GM18861 (cell line): ENCODE data around the gene NUAK1.

Experiments
- ATAC-seq: cut with Tn5 transposase; IDR thresholded peaks from one replicate; pipeline ENCODE4 v1.9.1; 2021; ENCODE audit not compliant: unreplicated experiment

NUAK1 gene

DNA sequence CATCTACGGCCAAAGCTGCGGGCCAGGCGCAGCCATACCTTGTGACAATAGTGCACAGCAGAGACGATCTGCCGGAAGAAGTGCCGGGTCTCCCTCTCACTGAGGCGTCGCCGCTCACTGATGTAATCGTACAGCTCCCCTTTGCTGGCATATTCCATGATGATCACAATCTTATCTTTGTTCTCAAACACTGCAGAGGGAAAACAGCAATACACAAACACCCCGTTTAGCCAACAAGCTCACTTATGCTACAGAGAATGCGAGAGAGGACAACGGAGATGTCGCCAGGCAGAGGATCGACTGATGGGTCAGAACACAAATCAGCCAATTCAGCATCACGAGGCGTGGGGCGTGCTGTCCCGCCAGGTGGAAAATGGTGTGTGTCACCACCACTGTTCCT, 52.1 kb downstream of the NUAK1 start:
- ATAC-seq: no peak

DNA sequence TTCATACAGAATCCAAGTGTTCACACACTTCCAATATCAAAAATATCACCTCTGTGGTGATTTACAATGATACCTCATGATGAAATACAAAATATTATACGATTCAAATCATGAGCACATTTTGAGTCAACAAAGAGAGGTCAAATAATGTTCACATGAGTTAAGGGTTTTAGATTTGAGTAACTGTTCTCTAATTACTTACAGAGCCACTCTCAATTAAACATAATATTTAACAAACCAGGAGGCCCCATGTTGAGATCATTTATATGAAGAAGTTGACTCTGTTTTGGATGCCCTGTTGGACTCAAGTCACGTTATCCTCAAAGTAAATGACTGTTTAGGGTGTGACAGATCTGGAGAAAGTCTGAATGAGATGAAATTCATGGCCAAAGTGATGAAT, 53.5 kb downstream of the NUAK1 start:
- no peak for ATAC-seq

- no peak for ATAC-seq
Observed at GRCh38 chr12:106084759-106085158, 54.0 kb downstream of the NUAK1 start.

- ATAC-seq: no peak
Observed at GRCh38 chr12:106084014-106084671, 54.6 kb downstream of the NUAK1 start.

GRCh38 chr12:106082216-106083175, 56.3 kb downstream of the NUAK1 start:
- ATAC-seq: no peak

GRCh38 chr12:106081606-106082005, 57.1 kb downstream of the NUAK1 start:
- no peak for ATAC-seq

GRCh38 chr12:106080791-106081170, 58.0 kb downstream of the NUAK1 start:
- ATAC-seq: no peak

GRCh38 chr12:106080041-106080790, 58.5 kb downstream of the NUAK1 start:
- ATAC-seq: no peak

DNA sequence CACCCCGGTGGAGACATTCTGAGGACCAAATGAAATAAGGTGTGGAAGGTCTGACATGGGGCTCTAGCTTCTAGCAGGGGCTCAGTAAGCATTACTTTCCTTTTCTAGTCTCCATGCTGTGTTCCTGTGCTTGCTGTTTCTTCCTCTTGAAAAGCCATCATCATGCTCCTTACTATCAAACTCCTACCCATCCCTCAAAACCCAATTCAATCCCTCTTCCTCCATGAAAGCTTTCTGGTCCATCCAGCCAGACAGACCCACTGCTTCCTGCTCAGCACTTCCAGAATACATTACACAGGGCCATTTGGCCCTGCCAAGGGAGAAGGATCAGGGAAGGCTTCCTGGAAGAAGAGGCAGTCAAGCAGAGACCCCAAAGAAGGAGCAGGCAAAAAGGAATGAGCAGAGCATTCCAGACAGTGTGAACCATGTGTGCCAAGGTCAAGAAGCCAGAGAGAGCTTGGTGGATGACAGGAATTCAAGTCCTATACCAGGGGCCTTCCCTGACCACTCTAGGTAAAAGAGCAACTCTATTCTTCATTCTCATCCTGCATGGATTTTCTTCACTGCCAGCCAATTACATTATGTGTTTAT, 59.5 kb downstream of the NUAK1 start:
- no peak for ATAC-seq

DNA sequence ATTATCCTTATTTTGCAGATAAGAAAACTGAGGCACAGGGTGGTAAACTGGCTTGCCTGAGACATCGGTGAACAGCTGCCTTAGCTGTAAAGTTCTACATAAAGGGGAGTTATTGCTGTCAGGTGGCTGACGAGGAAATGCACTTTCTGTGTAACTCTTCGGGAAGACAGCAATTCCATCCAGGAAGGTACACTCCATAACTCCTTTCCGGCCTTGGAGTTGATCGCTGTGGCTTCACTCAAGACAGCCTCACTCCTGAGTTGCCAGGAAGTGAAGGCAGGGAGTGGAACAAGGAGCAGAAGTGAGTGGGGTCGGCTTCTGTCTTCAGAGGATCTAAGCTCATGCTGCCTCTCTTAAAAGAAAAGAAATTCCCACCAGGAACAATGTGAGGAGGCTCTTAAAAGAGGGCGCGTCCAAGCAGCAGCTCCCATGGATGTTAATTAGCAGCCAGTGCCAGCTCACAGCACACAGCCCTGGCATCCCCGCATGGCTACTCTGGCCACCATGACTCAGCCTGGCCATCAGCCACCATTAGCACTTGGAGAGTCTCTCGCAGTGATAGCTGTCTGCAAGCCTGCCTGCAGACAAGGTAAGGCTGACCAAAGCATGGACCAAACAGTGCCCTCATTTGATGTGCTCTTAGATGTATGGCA, 60.3 kb downstream of the NUAK1 start:
- ATAC-seq: no peak

- no peak for ATAC-seq
Observed at GRCh38 chr12:106074706-106075392, 63.9 kb downstream of the NUAK1 start.

DNA sequence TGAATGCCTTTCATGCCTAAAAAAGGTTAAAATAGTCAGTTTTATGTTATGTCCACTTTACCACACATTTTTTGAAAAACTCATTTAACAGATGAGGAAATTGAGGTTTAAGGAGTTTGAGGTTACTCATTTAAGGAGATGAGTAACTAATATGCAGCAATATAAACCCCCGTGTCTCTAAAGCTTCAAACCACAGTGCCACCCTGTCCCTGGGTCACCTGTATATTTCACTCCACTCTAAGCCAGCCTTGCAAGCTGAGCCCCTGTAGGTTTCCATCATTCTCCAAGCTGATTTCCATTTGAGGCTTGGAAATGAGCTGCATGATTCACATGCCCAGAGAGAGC, 64.4 kb downstream of the NUAK1 start:
- ATAC-seq: no peak

DNA sequence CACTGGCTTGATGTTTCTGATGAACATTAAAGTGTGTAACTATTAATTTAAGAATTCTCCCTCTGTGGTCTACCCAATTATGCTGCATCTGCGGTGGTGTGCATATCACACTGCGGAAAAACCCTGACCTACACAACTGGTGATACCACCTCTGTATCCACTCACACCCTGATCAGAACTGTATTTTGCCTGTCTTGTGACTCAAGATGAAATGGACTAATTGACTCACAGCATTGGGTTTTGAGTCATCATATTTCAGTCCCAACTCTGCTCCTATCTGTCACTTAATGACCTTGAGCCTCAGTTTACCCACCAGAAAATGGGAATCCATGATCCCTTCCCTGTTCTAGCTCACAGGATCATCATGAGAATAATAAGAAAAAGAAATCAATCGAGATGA, 65.6 kb downstream of the NUAK1 start:
- ATAC-seq: no peak

- no peak for ATAC-seq
Observed at GRCh38 chr12:106072751-106073150, 66.0 kb downstream of the NUAK1 start.

- ATAC-seq: no peak
Observed at GRCh38 chr12:106071686-106072085, 67.1 kb downstream of the NUAK1 start.

- ATAC-seq: no peak
Observed at GRCh38 chr12:106070611-106071010, 68.1 kb downstream of the NUAK1 start.

- no peak for ATAC-seq
Observed at GRCh38 chr12:106070147-106070546, 68.6 kb downstream of the NUAK1 start.

DNA sequence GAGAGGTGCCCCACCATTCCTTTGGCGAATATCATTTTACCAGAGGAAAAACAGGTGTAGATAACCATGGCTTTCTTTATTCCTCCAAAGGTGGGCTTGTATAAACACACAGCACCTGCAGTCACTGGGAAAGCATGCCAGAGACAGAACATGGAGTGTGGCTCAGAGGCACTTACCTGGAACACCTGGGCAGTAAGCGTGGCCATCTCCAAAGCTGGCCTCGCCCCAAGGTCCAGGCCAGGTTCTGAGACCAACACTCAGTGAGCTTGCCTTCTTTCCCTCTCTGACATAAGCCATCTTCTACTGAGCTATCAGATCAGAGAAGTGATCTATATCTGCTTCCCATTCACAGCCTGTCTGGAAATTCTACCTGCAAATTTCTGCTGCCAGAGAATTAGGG, 70.5 kb downstream of the NUAK1 start:
- no peak for ATAC-seq

DNA sequence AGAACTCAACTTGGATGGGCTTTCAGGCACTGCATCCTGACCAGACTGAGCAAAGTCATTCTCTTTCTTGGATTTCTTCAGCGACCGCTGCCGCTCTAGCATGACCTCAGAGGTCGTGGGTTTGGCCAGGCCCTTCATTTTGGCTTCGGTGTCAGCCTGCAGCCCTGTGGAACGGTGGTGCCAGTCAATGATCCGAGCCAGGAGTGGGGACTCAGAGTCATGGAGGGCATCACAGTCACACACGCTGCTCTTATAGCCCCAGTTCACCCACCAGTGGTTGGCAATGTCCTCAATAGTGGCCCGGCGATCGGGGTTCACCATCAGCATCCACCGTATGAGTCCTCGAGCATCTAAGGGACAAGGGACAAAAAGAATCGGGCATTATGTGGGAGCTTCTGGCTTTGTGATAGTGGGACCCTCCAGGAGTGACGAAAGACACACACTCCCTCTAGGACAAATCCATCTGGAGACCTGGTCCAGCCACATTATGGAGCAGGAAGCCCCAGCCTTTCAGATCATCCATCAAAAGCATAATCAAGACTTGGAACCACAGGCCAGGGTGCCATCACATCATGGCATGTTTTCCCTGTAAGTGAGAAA, 71.0 kb downstream of the NUAK1 start:
- ATAC-seq: no peak
